Fibroblast of lung (primary cell): ENCODE measurements around the gene TRIM65. TPM values are rescaled to one million over a fixed set of nuclear protein-coding genes. Genes with fewer than 3 reads are reported as not detected.

ENCODE experiments used
- DNase-seq, 2 donors: peaks; one replicate each; pipeline versions ENCODE4 v3.0.0 to v3.0.0-alpha.2; 2010; ENCODE audit warnings: low read depth in 2 of 2
- H2AFZ ChIP-seq: 2 replicates; pipeline ENCODE4 v1.5.1; 2012; ENCODE audit warnings: low read length, control low read depth, inconsistent platforms
- H3K27ac ChIP-seq: 2 replicates; pipeline ENCODE4 v1.5.1; 2011; ENCODE audit warnings: low read length, control low read depth; ENCODE audit not compliant: insufficient read depth
- H3K27me3 ChIP-seq: 2 replicates; pipeline ENCODE4 v1.5.1; 2011; ENCODE audit warnings: mild to moderate bottlenecking, low read length; ENCODE audit not compliant: control insufficient read depth, insufficient read depth
- H3K36me3 ChIP-seq: 2 replicates; pipeline ENCODE4 v1.5.1; 2011; ENCODE audit warnings: low read length; ENCODE audit not compliant: control insufficient read depth, insufficient read depth
- H3K4me1 ChIP-seq: 2 replicates; pipeline ENCODE4 v1.5.1; 2011; ENCODE audit warnings: low read length; ENCODE audit not compliant: control insufficient read depth, insufficient read depth; ENCODE audit errors: extremely low read depth
- H3K4me2 ChIP-seq: 2 replicates; pipeline ENCODE4 v1.5.1; 2011; ENCODE audit warnings: low read length, control low read depth; ENCODE audit not compliant: insufficient read depth; ENCODE audit errors: extremely low read depth
- H3K4me3 ChIP-seq, 4 experiments: fragments of 200-600 bp in 1 of 4; sonication (generic) in 1 of 4; replicated peaks in 1 of 4; 2 replicates each; pipeline ENCODE4 v1.5.1; 2011 to 2016; ENCODE audit warnings: low read length in 4 of 4, low read depth in 3 of 4, mild to moderate bottlenecking in 3 of 4, control low read depth in 2 of 4, inconsistent platforms in 1 of 4, mixed read lengths in 1 of 4; ENCODE audit not compliant: insufficient read depth in 1 of 4; ENCODE audit errors: control extremely low read depth in 1 of 4
- H3K79me2 ChIP-seq: 2 replicates; pipeline ENCODE4 v1.5.1; 2012; ENCODE audit warnings: mild to moderate bottlenecking, low read length, inconsistent platforms; ENCODE audit not compliant: control insufficient read depth, insufficient read depth
- H3K9ac ChIP-seq: 2 replicates; pipeline ENCODE4 v1.5.1; 2011; ENCODE audit warnings: mild to moderate bottlenecking, low read length, control low read depth; ENCODE audit not compliant: insufficient read depth
- H3K9me3 ChIP-seq: 2 replicates; pipeline ENCODE4 v1.5.1; 2012; ENCODE audit warnings: low read depth, low read length; ENCODE audit not compliant: control insufficient read depth, insufficient read depth
- H4K20me1 ChIP-seq: 2 replicates; pipeline ENCODE4 v1.5.1; 2011; ENCODE audit warnings: low read length; ENCODE audit not compliant: control insufficient read depth, insufficient read depth; ENCODE audit errors: extremely low read depth
- CTCF ChIP-seq, 2 donors: IDR thresholded peaks in 1 of 2; conservative IDR thresholded peaks in 1 of 2; 1 replicate in 1 of 2; 2 replicates in 1 of 2; pipeline ENCODE4 v1.5.1; 2011 to 2012; ENCODE audit warnings: low read length in 2 of 2, control low read depth in 1 of 2, inconsistent platforms in 1 of 2, low read depth in 1 of 2, mild to moderate bottlenecking in 1 of 2
- EZH2 ChIP-seq: IDR thresholded peaks from 2 replicates; pipeline ENCODE4 v1.5.1; 2012; ENCODE audit warnings: low read length, control low read depth, mild to moderate bottlenecking; ENCODE audit errors: missing control alignments
- polyA minus RNA-seq: library from RNA; depleted of rRNA, polyadenylated mRNA; stranded (reverse); fragments of >200 nt; gene quantifications from 2 replicates; pipeline ENCODE4 v1.2.3, GENCODE V29; 2011; ENCODE audit warnings: low replicate concordance
- polyA plus RNA-seq, 2 donors: library from polyadenylated mRNA; depleted of rRNA in 1 of 2; stranded (reverse) in 1 of 2; unstranded in 1 of 2; fragments of >200 nt; gene quantifications; 2 replicates each; pipeline ENCODE4 v1.2.1, GENCODE V29; 2011 to 2012; ENCODE audit warnings: missing spikeins in 1 of 2
- total RNA-seq: library from RNA; depleted of rRNA; stranded (reverse); fragments of >200 nt; gene quantifications from 2 replicates; pipeline ENCODE4 v1.2.1, GENCODE V29; 2014

TRIM65 gene
- total RNA-seq: 15.9 and 17.2 TPM in 2 replicates
- polyA plus RNA-seq: 4.3 TPM in 2 replicates
- polyA plus RNA-seq (2012): 8.2 and 8.6 TPM in 2 replicates
- polyA minus RNA-seq: 6.8 and 11.5 TPM in 2 replicates

- Histone ChIP-seq H3K4me2 (peak within 1 kb of the TSS; percentile 97), H3K27me3 (no peaks in the 10 kb centered on the region), H3K9ac (peak within 1 kb of the TSS; percentile 88), H2AFZ (peak within 1 kb of the TSS; percentile 80), H3K79me2 (peaks cover 12% of the 10 kb centered on the region), H3K9me3 (no peaks in the 10 kb centered on the region), H3K4me3 (peak within 1 kb of the TSS; percentile 59 to 84 (median 70)), H3K4me1 (peaks cover 7% of the 10 kb centered on the region), H3K36me3 (peaks cover 17% of the 10 kb centered on the region), H4K20me1 (peaks cover 2% of the 10 kb centered on the region), H3K27ac (peak within 1 kb of the TSS; percentile 75)
- peak; percentile 75 to 78 for DNase-seq
- TF ChIP-seq CTCF (conservative IDR thresholded peaks at IDR 0.05 in 1 of 2, IDR thresholded peaks at IDR 0.05 in 1 of 2; ENCODE audit: low read depth in 1 of 2, low read length in 2 of 2) (peak; percentile 15 to 22), EZH2 (no peak)
Measured at GRCh38 chr17:75896415-75897159, at the start of gene TRIM65. Gene TRIM65 (minus strand): TSS chr17:75896951. CDS start chr17:75896937, 14 bp downstream.

- Histone ChIP-seq H2AFZ (no peak overlapping the region), H4K20me1 (no peaks in the 10 kb centered on the region), H3K9me3 (no peaks in the 10 kb centered on the region), H3K4me3 (no peak overlapping the region), H3K36me3 (peaks cover 4% of the 10 kb centered on the region), H3K27me3 (no peaks in the 10 kb centered on the region), H3K4me1 (no peaks in the 10 kb centered on the region), H3K79me2 (no peaks in the 10 kb centered on the region), H3K4me2 (no peak overlapping the region), H3K9ac (no peak overlapping the region), H3K27ac (no peak overlapping the region)
- no peak for DNase-seq
- TF ChIP-seq CTCF (conservative IDR thresholded peaks at IDR 0.05 in 1 of 2, IDR thresholded peaks at IDR 0.05 in 1 of 2; ENCODE audit: low read depth in 1 of 2, low read length in 2 of 2) (no peak), EZH2 (no peak)
Measured at GRCh38 chr17:75945211-75945610, 48.5 kb upstream of the TRIM65 start.

GRCh38 chr17:75943491-75943890 is 46.7 kb upstream of the TRIM65 start:
- Histone ChIP-seq H4K20me1 (no peaks in the 10 kb centered on the region), H3K9me3 (no peaks in the 10 kb centered on the region), H3K4me1 (no peaks in the 10 kb centered on the region), H2AFZ (no peak overlapping the region), H3K4me3 (no peak overlapping the region), H3K79me2 (no peaks in the 10 kb centered on the region), H3K4me2 (no peak overlapping the region), H3K36me3 (peaks cover 2% of the 10 kb centered on the region), H3K27me3 (no peaks in the 10 kb centered on the region), H3K9ac (no peak overlapping the region), H3K27ac (no peak overlapping the region)
- DNase-seq: no peak
- TF ChIP-seq CTCF (conservative IDR thresholded peaks at IDR 0.05 in 1 of 2, IDR thresholded peaks at IDR 0.05 in 1 of 2; ENCODE audit: low read depth in 1 of 2, low read length in 2 of 2) (no peak), EZH2 (no peak)
